Measurements from ENCODE around the gene LAMA3.

LAMA3 gene

DNA sequence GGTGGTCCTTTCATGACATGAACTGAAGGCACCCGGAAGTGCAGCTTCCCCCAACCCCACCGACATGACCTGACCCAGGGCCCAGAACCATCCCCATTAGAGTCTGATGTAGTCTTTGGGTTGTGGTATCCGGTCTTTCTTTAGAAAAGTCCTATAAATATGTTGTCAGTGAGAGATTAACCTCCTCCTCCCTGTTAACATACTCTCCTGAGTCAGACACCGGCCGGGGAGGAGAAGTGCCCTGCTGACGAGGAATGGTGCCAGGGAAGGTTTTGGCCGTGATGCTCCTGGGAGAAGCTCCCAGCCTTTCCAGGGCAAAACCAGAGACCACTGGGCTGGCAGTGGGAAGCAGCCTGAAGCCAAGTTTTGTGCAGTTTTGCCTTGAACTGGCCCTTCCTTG lies 109.0 kb downstream of the LAMA3 start:
- Histone ChIP-seq H3K27ac (ENCODE audit: insufficient read depth, low read depth, low read length, poor library complexity, severe bottlenecking) (no peak overlapping the region), H3K9me3 (ENCODE audit: control insufficient read depth, low read length) (no peaks in the 10 kb centered on the region), H3K27me3 (ENCODE audit: control insufficient read depth, insufficient read depth, low read length, poor library complexity, severe bottlenecking) (no peaks in the 10 kb centered on the region), H3K4me1 (ENCODE audit: control insufficient read depth, insufficient read depth, low read length) (no peaks in the 10 kb centered on the region), H3K36me3 (ENCODE audit: control insufficient read depth, insufficient read depth, low read length) (no peaks in the 10 kb centered on the region), H3K4me3 (ENCODE audit: insufficient read depth, low read depth, low read length) (no peak overlapping the region)
- WGBS, 2 experiments: 84 to 88% methylated on average over 6 to 7 of the region's 7 CpGs

DNA sequence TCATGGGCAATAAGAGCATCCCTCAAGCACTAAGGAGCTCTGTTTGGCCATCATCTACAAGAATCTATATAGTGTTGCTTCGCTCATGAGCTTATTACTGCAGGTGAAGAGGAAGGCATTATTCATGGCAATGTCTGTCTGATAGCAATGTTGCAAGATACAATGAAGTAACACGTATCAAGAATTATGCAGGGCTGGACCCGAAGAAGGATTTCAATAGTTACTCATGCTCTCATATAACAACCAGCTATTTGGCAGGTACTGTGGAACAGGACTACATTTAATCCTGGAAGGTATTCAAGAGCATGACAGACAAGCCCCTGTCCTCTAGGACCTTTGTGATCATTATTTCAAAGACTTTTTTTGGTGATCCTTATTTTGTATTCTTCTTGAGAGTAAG lies 109.6 kb downstream of the LAMA3 start:
- Histone ChIP-seq H3K9me3 (ENCODE audit: control insufficient read depth, low read length) (no peaks in the 10 kb centered on the region), H3K27ac (ENCODE audit: insufficient read depth, low read depth, low read length, poor library complexity, severe bottlenecking) (no peak overlapping the region), H3K36me3 (ENCODE audit: control insufficient read depth, insufficient read depth, low read length) (no peaks in the 10 kb centered on the region), H3K27me3 (ENCODE audit: control insufficient read depth, insufficient read depth, low read length, poor library complexity, severe bottlenecking) (no peaks in the 10 kb centered on the region), H3K4me1 (ENCODE audit: control insufficient read depth, insufficient read depth, low read length) (no peaks in the 10 kb centered on the region), H3K4me3 (ENCODE audit: insufficient read depth, low read depth, low read length) (no peak overlapping the region)
- 67% methylated on average over 3 of the region's 3 CpGs for WGBS, 2 experiments

DNA sequence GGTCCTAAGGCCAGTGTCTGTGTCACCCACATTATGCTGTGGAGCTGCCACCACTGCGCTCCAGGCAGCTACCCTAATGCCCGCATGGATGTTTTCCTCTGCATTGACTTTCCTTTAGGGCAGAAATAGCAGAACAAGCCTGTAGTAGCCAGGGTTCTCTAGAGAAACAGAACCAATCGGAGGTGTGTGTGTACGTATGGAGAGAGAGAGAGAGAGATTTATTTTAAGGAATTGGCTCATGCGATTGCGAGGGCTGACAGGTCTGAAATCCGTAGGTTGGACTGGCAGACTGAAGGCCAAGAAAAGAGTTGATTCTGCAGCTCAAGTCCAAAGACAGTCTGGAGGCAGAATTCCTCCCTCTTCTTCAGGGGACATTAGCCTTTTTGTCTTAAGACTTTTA lies 110.3 kb downstream of the LAMA3 start:
- no peaks in the 10 kb centered on the region for H3K4me1 ChIP-seq (ENCODE audit: control insufficient read depth, insufficient read depth, low read length)
- no peak overlapping the region for H3K4me3 ChIP-seq (ENCODE audit: insufficient read depth, low read depth, low read length)
- no peak overlapping the region for H3K27ac ChIP-seq (ENCODE audit: insufficient read depth, low read depth, low read length, poor library complexity, severe bottlenecking)
- no peaks in the 10 kb centered on the region for H3K27me3 ChIP-seq (ENCODE audit: control insufficient read depth, insufficient read depth, low read length, poor library complexity, severe bottlenecking)
- H3K9me3 ChIP-seq (ENCODE audit: control insufficient read depth, low read length): no peaks in the 10 kb centered on the region
- WGBS, 2 experiments: 94 to 95% methylated on average over 7 of the region's 7 CpGs
- no peaks in the 10 kb centered on the region for H3K36me3 ChIP-seq (ENCODE audit: control insufficient read depth, insufficient read depth, low read length)

DNA sequence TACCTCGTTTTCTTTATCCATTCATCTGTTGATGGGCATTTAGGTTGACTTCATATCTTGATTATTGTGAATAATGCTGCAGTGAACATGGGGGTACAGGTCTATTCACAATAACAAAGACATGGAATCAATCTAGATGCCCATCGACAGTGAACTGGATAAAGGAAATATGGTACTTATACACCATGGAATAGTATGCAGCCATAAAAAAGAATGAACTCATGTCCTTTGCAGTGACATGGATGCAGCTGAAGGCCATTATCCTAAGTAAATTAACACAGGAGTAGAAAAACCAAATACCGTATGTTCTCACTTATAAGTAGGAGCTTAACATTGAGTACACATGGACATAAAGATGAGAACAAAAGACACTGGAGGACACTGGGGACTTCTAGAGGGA lies 111.6 kb downstream of the LAMA3 start:
- 98 to 100% methylated on average over 2 to 3 of the region's 3 CpGs for WGBS, 2 experiments

DNA sequence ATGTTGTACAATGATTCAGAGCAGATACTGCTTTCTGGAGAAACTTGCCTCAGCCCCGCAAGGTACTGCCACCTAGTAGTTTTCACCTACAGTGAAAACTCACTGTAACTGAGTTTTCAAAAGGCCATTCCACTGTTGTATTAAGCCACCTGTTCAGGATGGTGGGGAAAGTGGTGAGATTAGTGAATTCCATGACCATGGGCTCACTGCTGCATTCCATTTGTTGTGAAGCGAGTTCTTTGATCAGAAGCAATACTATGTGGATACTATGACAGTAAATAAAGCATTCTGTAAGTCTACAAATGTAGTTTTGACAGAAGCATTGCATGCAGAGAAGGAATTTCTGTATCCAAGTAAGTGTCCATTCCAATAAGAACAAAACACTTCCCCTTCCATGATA lies 113.6 kb downstream of the LAMA3 start:
- H3K36me3 ChIP-seq (ENCODE audit: control insufficient read depth, insufficient read depth, low read length): no peaks in the 10 kb centered on the region
- H3K4me1 ChIP-seq (ENCODE audit: control insufficient read depth, insufficient read depth, low read length): no peaks in the 10 kb centered on the region
- H3K9me3 ChIP-seq (ENCODE audit: control insufficient read depth, low read length): no peaks in the 10 kb centered on the region
- no peak overlapping the region for H3K27ac ChIP-seq (ENCODE audit: insufficient read depth, low read depth, low read length, poor library complexity, severe bottlenecking)
- H3K27me3 ChIP-seq (ENCODE audit: control insufficient read depth, insufficient read depth, low read length, poor library complexity, severe bottlenecking): no peaks in the 10 kb centered on the region
- 93 to 100% methylated on average over 2 of the region's 2 CpGs for WGBS, 2 experiments
- H3K4me3 ChIP-seq (ENCODE audit: insufficient read depth, low read depth, low read length): no peak overlapping the region

More for the DNA sequence above, 111.6 kb downstream of the LAMA3 start:
- Histone ChIP-seq H3K4me1 (ENCODE audit: control insufficient read depth, insufficient read depth, low read length) (no peaks in the 10 kb centered on the region), H3K9me3 (ENCODE audit: control insufficient read depth, low read length) (no peaks in the 10 kb centered on the region), H3K27me3 (ENCODE audit: control insufficient read depth, insufficient read depth, low read length, poor library complexity, severe bottlenecking) (no peaks in the 10 kb centered on the region), H3K36me3 (ENCODE audit: control insufficient read depth, insufficient read depth, low read length) (no peaks in the 10 kb centered on the region), H3K27ac (ENCODE audit: insufficient read depth, low read depth, low read length, poor library complexity, severe bottlenecking) (no peak overlapping the region), H3K4me3 (ENCODE audit: insufficient read depth, low read depth, low read length) (no peak overlapping the region)

DNA sequence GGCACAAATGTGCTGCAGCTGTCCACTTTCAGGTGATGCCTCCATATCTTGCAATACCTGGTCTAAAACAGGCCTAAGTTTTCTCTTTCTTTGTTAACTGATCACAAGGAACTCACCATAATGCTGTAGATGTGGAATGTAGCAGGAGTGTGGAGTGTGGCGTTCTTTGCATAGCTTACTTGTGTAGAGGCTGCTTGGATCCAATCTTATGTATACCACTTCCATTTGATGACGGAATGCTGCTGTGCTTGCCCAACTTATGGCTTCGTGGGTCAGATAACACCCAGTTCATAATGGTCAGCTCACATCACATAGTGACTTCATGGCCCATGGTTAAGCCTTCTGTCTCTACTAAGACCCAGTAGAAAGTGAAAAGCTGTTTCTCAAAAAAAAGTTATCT lies 114.5 kb downstream of the LAMA3 start:
- Histone ChIP-seq H3K4me1 (ENCODE audit: control insufficient read depth, insufficient read depth, low read length) (no peaks in the 10 kb centered on the region), H3K27me3 (ENCODE audit: control insufficient read depth, insufficient read depth, low read length, poor library complexity, severe bottlenecking) (no peaks in the 10 kb centered on the region), H3K4me3 (ENCODE audit: insufficient read depth, low read depth, low read length) (no peak overlapping the region), H3K27ac (ENCODE audit: insufficient read depth, low read depth, low read length, poor library complexity, severe bottlenecking) (no peak overlapping the region), H3K36me3 (ENCODE audit: control insufficient read depth, insufficient read depth, low read length) (no peaks in the 10 kb centered on the region), H3K9me3 (ENCODE audit: control insufficient read depth, low read length) (no peaks in the 10 kb centered on the region)
- 95 to 98% methylated on average over 3 of the region's 3 CpGs for WGBS, 2 experiments

DNA sequence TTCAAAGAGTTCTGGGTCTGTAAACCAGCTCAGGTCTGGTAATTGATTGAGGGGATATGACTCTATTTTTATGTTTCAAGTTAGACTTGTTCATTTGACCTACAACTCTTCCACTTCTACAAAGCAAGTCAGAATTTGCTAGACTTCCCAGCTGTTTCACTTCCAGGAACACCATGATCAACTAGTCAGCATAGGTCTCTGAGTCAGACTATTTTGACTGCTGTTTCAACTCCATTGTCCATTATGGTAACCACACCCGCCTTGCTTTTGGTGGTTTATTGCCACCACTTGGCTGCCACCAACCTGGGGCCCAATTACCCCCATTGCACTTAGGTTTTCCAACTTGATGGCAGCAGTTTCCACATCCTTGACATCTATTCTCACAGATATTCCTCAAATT lies 116.6 kb downstream of the LAMA3 start:
- Histone ChIP-seq H3K27ac (ENCODE audit: insufficient read depth, low read depth, low read length, poor library complexity, severe bottlenecking) (no peak overlapping the region), H3K4me3 (ENCODE audit: insufficient read depth, low read depth, low read length) (no peak overlapping the region), H3K4me1 (ENCODE audit: control insufficient read depth, insufficient read depth, low read length) (no peaks in the 10 kb centered on the region), H3K36me3 (ENCODE audit: control insufficient read depth, insufficient read depth, low read length) (no peaks in the 10 kb centered on the region), H3K27me3 (ENCODE audit: control insufficient read depth, insufficient read depth, low read length, poor library complexity, severe bottlenecking) (no peaks in the 10 kb centered on the region), H3K9me3 (ENCODE audit: control insufficient read depth, low read length) (no peaks in the 10 kb centered on the region)
- WGBS, 2 experiments: 91 to 92% methylated on average over 1 of the region's 1 CpG

DNA sequence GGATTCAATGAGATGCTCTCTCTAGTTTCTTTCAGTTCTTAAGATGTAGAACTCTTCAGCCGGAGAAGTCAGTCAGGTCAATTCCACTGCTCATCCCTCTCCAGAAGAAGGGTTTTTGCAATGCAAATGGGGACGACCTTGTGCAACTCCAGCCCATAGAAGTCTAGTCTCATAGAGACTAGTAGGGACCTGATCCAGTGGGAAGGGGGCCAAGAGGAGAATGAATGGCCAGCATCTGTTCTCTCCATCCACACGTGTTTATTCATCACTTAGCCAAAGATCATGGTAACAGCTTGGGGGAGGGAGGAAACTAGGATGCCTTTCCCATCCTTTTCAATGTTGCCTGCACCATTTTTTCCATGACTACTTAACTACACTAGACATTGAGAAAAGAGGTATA lies 120.2 kb downstream of the LAMA3 start:
- 75 to 80% methylated on average over 3 of the region's 3 CpGs for WGBS, 2 experiments
- H3K36me3 ChIP-seq (ENCODE audit: control insufficient read depth, insufficient read depth, low read length): no peaks in the 10 kb centered on the region
- no peak overlapping the region for H3K4me3 ChIP-seq (ENCODE audit: insufficient read depth, low read depth, low read length)
- no peaks in the 10 kb centered on the region for H3K4me1 ChIP-seq (ENCODE audit: control insufficient read depth, insufficient read depth, low read length)
- H3K27me3 ChIP-seq (ENCODE audit: control insufficient read depth, insufficient read depth, low read length, poor library complexity, severe bottlenecking): no peaks in the 10 kb centered on the region
- no peaks in the 10 kb centered on the region for H3K9me3 ChIP-seq (ENCODE audit: control insufficient read depth, low read length)
- no peak overlapping the region for H3K27ac ChIP-seq (ENCODE audit: insufficient read depth, low read depth, low read length, poor library complexity, severe bottlenecking)

DNA sequence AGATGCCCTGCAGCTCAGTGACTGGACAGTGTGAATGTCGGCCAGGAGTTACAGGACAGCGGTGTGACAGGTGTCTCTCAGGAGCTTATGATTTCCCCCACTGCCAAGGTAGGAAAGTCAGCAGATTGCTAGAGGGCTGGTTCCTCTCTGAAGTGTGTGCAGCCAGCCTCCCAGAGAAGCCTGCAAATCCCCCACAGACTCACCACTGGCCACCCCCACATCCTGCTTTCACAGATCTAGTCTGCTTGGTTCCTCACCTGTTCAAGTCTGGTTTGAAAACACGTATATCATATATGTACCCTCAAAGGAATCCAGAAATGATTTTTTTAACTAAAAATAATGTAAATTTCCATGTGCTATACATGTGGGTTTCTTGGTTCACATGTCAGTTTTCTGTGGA lies 121.1 kb downstream of the LAMA3 start:
- no peak overlapping the region for H3K27ac ChIP-seq (ENCODE audit: insufficient read depth, low read depth, low read length, poor library complexity, severe bottlenecking)
- WGBS, 2 experiments: 89 to 95% methylated on average over 2 to 3 of the region's 3 CpGs
- H3K4me3 ChIP-seq (ENCODE audit: insufficient read depth, low read depth, low read length): no peak overlapping the region
- H3K36me3 ChIP-seq (ENCODE audit: control insufficient read depth, insufficient read depth, low read length): no peaks in the 10 kb centered on the region
- H3K9me3 ChIP-seq (ENCODE audit: control insufficient read depth, low read length): no peaks in the 10 kb centered on the region
- no peaks in the 10 kb centered on the region for H3K4me1 ChIP-seq (ENCODE audit: control insufficient read depth, insufficient read depth, low read length)
- H3K27me3 ChIP-seq (ENCODE audit: control insufficient read depth, insufficient read depth, low read length, poor library complexity, severe bottlenecking): no peaks in the 10 kb centered on the region

DNA sequence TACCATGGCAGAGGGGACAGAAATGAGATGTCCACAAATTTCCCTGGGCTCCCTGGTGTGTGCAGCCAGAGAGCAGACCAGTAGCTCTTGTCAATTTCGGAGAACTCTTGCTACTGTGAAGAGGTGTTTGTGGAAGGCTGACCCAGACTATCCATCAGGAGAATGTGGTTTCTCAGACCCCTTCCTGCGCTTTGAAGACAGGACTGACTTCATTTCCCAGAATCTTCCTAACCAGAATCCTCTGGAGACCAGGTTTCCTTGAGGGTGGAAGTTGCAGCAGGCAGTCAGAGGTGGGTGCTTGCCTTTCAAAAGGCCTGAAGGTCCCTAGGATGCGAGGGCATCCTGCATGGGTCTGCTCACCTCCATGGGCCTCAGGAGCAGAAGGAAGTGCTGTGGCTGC lies 121.9 kb downstream of the LAMA3 start:
- Histone ChIP-seq H3K27me3 (ENCODE audit: control insufficient read depth, insufficient read depth, low read length, poor library complexity, severe bottlenecking) (no peaks in the 10 kb centered on the region), H3K4me1 (ENCODE audit: control insufficient read depth, insufficient read depth, low read length) (no peaks in the 10 kb centered on the region), H3K4me3 (ENCODE audit: insufficient read depth, low read depth, low read length) (no peak overlapping the region), H3K36me3 (ENCODE audit: control insufficient read depth, insufficient read depth, low read length) (no peaks in the 10 kb centered on the region), H3K9me3 (ENCODE audit: control insufficient read depth, low read length) (no peaks in the 10 kb centered on the region), H3K27ac (ENCODE audit: insufficient read depth, low read depth, low read length, poor library complexity, severe bottlenecking) (no peak overlapping the region)
- 86 to 93% methylated on average over 3 of the region's 3 CpGs for WGBS, 2 experiments
